Choroid plexus epithelial cell (primary cell): ENCODE measurements around the gene MTOR.
A peak's percentile ranks its signal among the peaks of the same experiment; 100 is the strongest.

ENCODE experiments used
- DNase-seq: peaks from one replicate; pipeline ENCODE4 v3.0.0-alpha.2; 2010; ENCODE audit warnings: low read depth
- H3K4me3 ChIP-seq: 2 replicates; pipeline ENCODE4 v1.5.1; 2011; ENCODE audit warnings: low read depth, mild to moderate bottlenecking, control low read depth, low read length, moderate library complexity
- CTCF ChIP-seq: conservative IDR thresholded peaks from 2 replicates; pipeline ENCODE4 v1.5.1; 2011; ENCODE audit warnings: low read depth, mild to moderate bottlenecking, control low read depth, inconsistent platforms, low read length, moderate library complexity

The MTOR gene

GRCh38 chr1:11147197-11147770 is 115.1 kb downstream of the MTOR start:
- no peak for TF ChIP-seq CTCF
- no peak overlapping the region for H3K4me3 ChIP-seq
- DNase-seq = no peak

- DNase-seq = no peak
- TF ChIP-seq CTCF = no peak
- H3K4me3 ChIP-seq = no peak overlapping the region
These were observed 116.6 kb downstream of the MTOR start for GRCh38 chr1:11145741-11146140.

GRCh38 chr1:11144570-11145256 is 117.6 kb downstream of the MTOR start:
- H3K4me3 ChIP-seq = no peak overlapping the region
- TF ChIP-seq CTCF = no peak
- no peak for DNase-seq

- DNase-seq = no peak
- no peak for TF ChIP-seq CTCF
- no peak overlapping the region for H3K4me3 ChIP-seq
These were observed 118.4 kb downstream of the MTOR start for GRCh38 chr1:11143907-11144306.

- no peak for TF ChIP-seq CTCF
- DNase-seq = no peak
- no peak overlapping the region for H3K4me3 ChIP-seq
These were observed 119.0 kb downstream of the MTOR start for GRCh38 chr1:11143401-11143800.

GRCh38 chr1:11142618-11143391 is 119.5 kb downstream of the MTOR start:
- no peak for TF ChIP-seq CTCF
- H3K4me3 ChIP-seq = no peak overlapping the region
- no peak for DNase-seq

GRCh38 chr1:11138952-11139351 is 123.4 kb downstream of the MTOR start:
- peak; percentile 64 for DNase-seq
- TF ChIP-seq CTCF = no peak
- H3K4me3 ChIP-seq = no peak overlapping the region
